Neural cell (in vitro differentiated cells): ENCODE results near the gene CRADD. TPM values are rescaled to one million over a fixed set of nuclear protein-coding genes. Genes with fewer than 3 reads are reported as not detected.

Experiments used
- H2AFZ ChIP-seq: fragments of 200-600, 300-800 bp; sonication (generic), shearing (Covaris generic); 2 replicates; pipeline ENCODE4 v1.6.0; 2014; ENCODE audit warnings: low read depth, mild to moderate bottlenecking, antibody characterized with exemption, low read length, moderate library complexity
- H3F3A ChIP-seq: fragments of 200-600 bp; shearing (Covaris generic); 2 replicates; pipeline ENCODE4 v1.6.1; 2016; ENCODE audit warnings: mild to moderate bottlenecking, moderate library complexity, mixed read lengths, antibody characterized with exemption, low read length; ENCODE audit not compliant: insufficient read depth, poor library complexity, severe bottlenecking
- H3K27ac ChIP-seq: fragments of 200-600, 300-800 bp; sonication (generic), shearing (Covaris generic); 2 replicates; pipeline ENCODE4 v1.5.1; 2014; ENCODE audit warnings: mild to moderate bottlenecking, low read length, moderate library complexity
- H3K27me3 ChIP-seq: fragments of 300-800, 200-600 bp; sonication (generic), shearing (Covaris generic); 2 replicates; pipeline ENCODE4 v1.6.0; 2014; ENCODE audit warnings: mild to moderate bottlenecking, low read depth, low read length, moderate library complexity; ENCODE audit not compliant: insufficient read depth
- H3K36me3 ChIP-seq: fragments of 300-800, 200-600 bp; sonication (generic), shearing (Covaris generic); 2 replicates; pipeline ENCODE4 v1.5.1; 2014; ENCODE audit warnings: mild to moderate bottlenecking, antibody characterized with exemption, low read length, moderate library complexity; ENCODE audit not compliant: insufficient read depth
- H3K4me2 ChIP-seq: fragments of 300-800, 200-600 bp; sonication (generic), shearing (Covaris generic); 2 replicates; pipeline ENCODE4 v1.6.0; 2014; ENCODE audit warnings: mild to moderate bottlenecking, low read length
- H3K4me3 ChIP-seq: fragments of 300-800, 200-600 bp; sonication (generic), shearing (Covaris generic); 2 replicates; pipeline ENCODE4 v1.5.1; 2014; ENCODE audit warnings: mild to moderate bottlenecking, low read length, moderate library complexity
- H3K79me2 ChIP-seq: fragments of 200-600 bp; shearing (Covaris generic); replicated peaks from 2 replicates; pipeline ENCODE4 v1.6.0; 2014; ENCODE audit warnings: mild to moderate bottlenecking, low read length, moderate library complexity; ENCODE audit not compliant: insufficient read depth
- H3K9ac ChIP-seq: fragments of 300-800, 200-600 bp; sonication (generic), shearing (Covaris generic); 2 replicates; pipeline ENCODE4 v1.6.1; 2016; ENCODE audit warnings: mild to moderate bottlenecking, low read length, mixed read lengths
- H3K9me2 ChIP-seq: fragments of 200-600 bp; shearing (Covaris generic); 2 replicates; pipeline ENCODE4 v1.6.1; 2016; ENCODE audit warnings: mild to moderate bottlenecking, low read length, mixed read lengths; ENCODE audit not compliant: insufficient read depth
- H3K9me3 ChIP-seq: fragments of 200-600, 300-800 bp; sonication (generic), shearing (Covaris generic); 2 replicates; pipeline ENCODE4 v1.6.1; 2016; ENCODE audit warnings: mild to moderate bottlenecking, mixed run types, low read length, moderate library complexity, mixed read lengths
- H4K20me1 ChIP-seq: fragments of 200-600 bp; shearing (Covaris generic); 2 replicates; pipeline ENCODE4 v1.6.1; 2016; ENCODE audit warnings: mild to moderate bottlenecking, mixed run types; ENCODE audit not compliant: insufficient read depth
- CTCF ChIP-seq: fragments of 450-650 bp; IDR thresholded peaks from 2 replicates; pipeline ENCODE4 v1.5.1; 2014; ENCODE audit warnings: antibody characterized with exemption, mild to moderate bottlenecking, moderate library complexity; ENCODE audit not compliant: poor library complexity, severe bottlenecking
- EP300 ChIP-seq: fragments of 450-650 bp; conservative IDR thresholded peaks from 2 replicates; pipeline ENCODE4 v1.6.1; 2014; ENCODE audit warnings: antibody characterized with exemption, mild to moderate bottlenecking, moderate library complexity; ENCODE audit not compliant: poor library complexity, severe bottlenecking
- EZH2 ChIP-seq: fragments of 200-600, 300-800 bp; shearing (Covaris generic), sonication (generic); IDR thresholded peaks from 2 replicates; pipeline ENCODE4 v1.6.1; 2014; ENCODE audit warnings: antibody characterized with exemption, low read length, borderline replicate concordance, mild to moderate bottlenecking; ENCODE audit not compliant: insufficient read depth, poor library complexity, severe bottlenecking
- MXI1 ChIP-seq: fragments of 450-650 bp; conservative IDR thresholded peaks from 2 replicates; pipeline ENCODE4 v1.6.1; 2014; ENCODE audit warnings: antibody characterized with exemption, mild to moderate bottlenecking; ENCODE audit not compliant: poor library complexity, severe bottlenecking
- POLR2AphosphoS5 ChIP-seq: IDR thresholded peaks from 2 replicates; pipeline ENCODE4 v1.6.1; 2012
- RAD21 ChIP-seq: fragments of 450-650 bp; conservative IDR thresholded peaks from 2 replicates; pipeline ENCODE4 v1.6.1; 2014; ENCODE audit warnings: antibody characterized with exemption, mild to moderate bottlenecking, moderate library complexity
- REST ChIP-seq: IDR thresholded peaks from 2 replicates; pipeline ENCODE4 v1.6.1; 2012; ENCODE audit warnings: borderline replicate concordance
- SMC3 ChIP-seq: fragments of 450-650 bp; conservative IDR thresholded peaks from 2 replicates; pipeline ENCODE4 v1.6.1; 2014; ENCODE audit warnings: antibody characterized with exemption, mild to moderate bottlenecking, moderate library complexity; ENCODE audit not compliant: poor library complexity
- TAF1 ChIP-seq: IDR thresholded peaks from 2 replicates; pipeline ENCODE4 v1.6.1; 2012; ENCODE audit warnings: low read depth
- polyA plus RNA-seq: library from polyadenylated mRNA; depleted of rRNA; stranded (reverse); fragments of >200 nt; gene quantifications from 2 replicates; pipeline ENCODE4 v1.2.3, GENCODE V29; 2014

The CRADD gene
- polyA plus RNA-seq, 1 donor from 2014 or later: 23.5 TPM

- Histone ChIP-seq H3K36me3 (no peaks in the 10 kb centered on the region), H3K4me2 (no peak overlapping the region), H3K27ac (peak overlapping the region; percentile 18)
Measured at GRCh38 chr12:93778306-93778705, 101.1 kb downstream of the CRADD start.

GRCh38 chr12:93778766-93779165 is 101.6 kb downstream of the CRADD start:
- H3K4me2 ChIP-seq: no peak overlapping the region

More at GRCh38 chr12:93778306-93778705, 101.1 kb downstream of the CRADD start:
- no peaks in the 10 kb centered on the region for H3F3A ChIP-seq
- TF ChIP-seq MXI1 (no peak), RAD21 (no peak), SMC3 (no peak), EP300 (peak; percentile 43), REST (no peak), EZH2 (no peak)
- no peaks in the 10 kb centered on the region for H3K79me2 ChIP-seq
- no peak overlapping the region for H3K4me3 ChIP-seq
- no peak overlapping the region for H3K9ac ChIP-seq
- no peaks in the 10 kb centered on the region for H3K27me3 ChIP-seq
- H2AFZ ChIP-seq: no peak overlapping the region
- no peaks in the 10 kb centered on the region for H3K9me2 ChIP-seq
- H3K9me3 ChIP-seq: no peaks in the 10 kb centered on the region
- no peaks in the 10 kb centered on the region for H4K20me1 ChIP-seq

More at GRCh38 chr12:93778766-93779165, 101.6 kb downstream of the CRADD start:
- no peak overlapping the region for H2AFZ ChIP-seq
- no peak for TF ChIP-seq REST
- TF ChIP-seq RAD21: no peak
- no peak for TF ChIP-seq CTCF
- TF ChIP-seq POLR2AphosphoS5: no peak
- no peak for TF ChIP-seq SMC3
- no peak for TF ChIP-seq TAF1
- TF ChIP-seq MXI1: no peak
- TF ChIP-seq EZH2: no peak
- no peak for TF ChIP-seq EP300
- no peaks in the 10 kb centered on the region for H3K27me3 ChIP-seq
- H3K9me3 ChIP-seq: no peaks in the 10 kb centered on the region
- H3K9ac ChIP-seq: no peak overlapping the region
- H3K79me2 ChIP-seq: no peaks in the 10 kb centered on the region
- H3K36me3 ChIP-seq: no peaks in the 10 kb centered on the region
- no peaks in the 10 kb centered on the region for H3K9me2 ChIP-seq
- H3K4me3 ChIP-seq: no peak overlapping the region
- no peaks in the 10 kb centered on the region for H4K20me1 ChIP-seq
- no peaks in the 10 kb centered on the region for H3F3A ChIP-seq
- H3K27ac ChIP-seq: peak overlapping the region; percentile 18
